ENCODE data around the gene SH3GL2. TPM values are rescaled to one million over a fixed set of nuclear protein-coding genes. Genes with fewer than 3 reads are reported as not detected.

The SH3GL2 gene
- total RNA-seq, 2 experiments from 2014 or later, result not detected

DNA sequence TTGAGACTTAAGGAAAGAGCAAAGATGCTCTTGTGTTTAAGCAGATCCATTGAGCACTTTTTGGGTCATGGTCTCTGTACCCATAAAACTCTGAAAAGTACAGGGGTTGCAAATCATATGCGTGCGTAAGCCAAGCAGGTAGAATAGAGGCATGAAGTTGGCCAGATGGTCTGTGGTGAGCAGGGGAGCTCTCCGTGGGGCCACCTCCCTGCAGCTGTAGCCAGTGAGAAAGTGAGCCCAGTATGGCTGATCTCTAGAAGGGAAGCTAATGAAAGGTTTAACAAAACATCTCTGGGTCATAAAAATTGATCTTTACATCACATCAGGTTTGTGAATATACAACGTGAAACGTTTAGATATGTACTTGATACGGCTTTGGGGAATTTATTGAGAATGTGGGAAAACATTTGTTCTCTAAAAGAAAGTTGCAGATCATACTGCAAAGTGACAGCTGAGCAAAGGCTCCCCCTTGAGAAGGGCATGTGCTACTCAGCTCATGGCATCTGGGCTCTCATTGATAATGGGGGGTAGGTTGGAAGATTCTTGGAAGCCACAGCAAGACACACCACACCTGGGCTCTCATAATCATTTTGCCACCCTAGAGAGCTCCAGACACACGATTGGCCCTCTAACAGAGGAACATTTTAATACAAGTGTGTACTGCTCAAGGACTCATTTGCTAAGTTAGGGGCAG, 30.6 kb downstream of the SH3GL2 start:
- CTCF ChIA-PET, result no interaction called here
- POLR2A ChIA-PET, result no interaction called here

GRCh38 chr9:17611342-17611741, 32.5 kb downstream of the SH3GL2 start:
- POLR2A ChIA-PET, result no interaction called here
- CTCF ChIA-PET, result no interaction called here

- ChIA-PET CTCF (no interaction called here), POLR2A (no interaction called here)
Observed at GRCh38 chr9:17611917-17612316, 33.1 kb downstream of the SH3GL2 start.

DNA sequence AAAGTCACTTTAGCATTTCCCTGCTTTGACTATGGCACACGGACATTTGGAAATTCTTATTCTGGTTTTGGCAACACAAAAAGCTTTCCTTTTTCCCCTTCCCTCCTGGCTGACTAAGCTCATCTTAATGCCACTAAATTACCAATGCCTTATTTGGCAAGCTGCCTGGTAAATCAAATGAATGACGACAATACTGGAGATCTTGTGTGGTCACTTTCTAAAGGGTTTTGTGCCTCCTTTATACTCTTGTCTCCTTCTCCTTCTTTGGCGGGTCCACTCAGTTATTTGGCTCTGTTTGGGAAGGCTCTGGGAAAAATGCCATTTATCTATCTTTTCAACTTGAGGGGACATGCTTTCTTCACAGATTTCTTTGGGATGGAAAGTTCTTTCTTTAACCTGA, 34.9 kb downstream of the SH3GL2 start:
- ChIA-PET CTCF (no interaction called here), POLR2A (no interaction called here)

DNA sequence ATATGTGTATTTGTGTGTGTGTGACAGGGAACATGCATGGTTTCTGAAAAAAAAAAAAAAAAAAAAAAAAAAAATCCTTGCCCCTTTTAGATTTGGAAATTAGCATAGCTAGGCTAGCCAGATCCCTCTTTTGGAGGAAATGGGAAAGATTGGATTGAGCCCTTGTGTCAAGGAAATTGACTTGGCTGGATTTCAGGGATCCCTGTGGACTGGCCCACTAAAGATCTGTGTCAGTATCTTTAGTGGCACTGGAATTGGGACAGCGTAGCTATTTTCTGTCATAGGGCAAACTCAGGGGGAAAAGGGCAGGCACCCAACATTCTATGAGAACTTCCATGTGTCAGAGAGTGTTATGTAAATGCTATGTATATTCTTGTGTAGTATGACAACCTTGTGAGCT, 35.4 kb downstream of the SH3GL2 start:
- ChIA-PET POLR2A (no interaction called here), CTCF (no interaction called here)

DNA sequence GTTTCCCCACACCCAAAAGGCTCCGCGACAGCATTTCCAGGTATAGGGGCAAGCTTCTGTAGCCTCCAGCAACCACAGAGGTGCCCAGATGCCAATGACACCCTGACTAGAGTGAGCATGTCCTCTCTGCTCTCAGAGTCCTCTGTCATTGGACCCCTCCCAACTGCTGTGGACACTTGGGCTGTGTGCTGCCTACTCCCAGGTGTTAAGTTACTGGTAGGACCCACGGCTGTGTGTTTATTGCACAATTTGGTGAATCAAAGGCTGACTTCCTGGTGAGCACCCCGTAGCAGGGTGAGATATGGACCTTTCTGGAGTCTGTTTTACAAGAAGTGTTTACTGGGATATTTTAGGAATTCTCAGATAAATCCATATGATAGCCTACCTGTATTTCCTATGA, 36.0 kb downstream of the SH3GL2 start:
- POLR2A ChIA-PET, result no interaction called here
- CTCF ChIA-PET, result interaction anchor here (0.7 kb wide), 1 partner anchor 108 kb away, joined by 3 read pairs; no protein-coding TSS in a partner anchor

GRCh38 chr9:17622141-17622540, 43.3 kb downstream of the SH3GL2 start:
- POLR2A ChIA-PET, result no interaction called here

DNA sequence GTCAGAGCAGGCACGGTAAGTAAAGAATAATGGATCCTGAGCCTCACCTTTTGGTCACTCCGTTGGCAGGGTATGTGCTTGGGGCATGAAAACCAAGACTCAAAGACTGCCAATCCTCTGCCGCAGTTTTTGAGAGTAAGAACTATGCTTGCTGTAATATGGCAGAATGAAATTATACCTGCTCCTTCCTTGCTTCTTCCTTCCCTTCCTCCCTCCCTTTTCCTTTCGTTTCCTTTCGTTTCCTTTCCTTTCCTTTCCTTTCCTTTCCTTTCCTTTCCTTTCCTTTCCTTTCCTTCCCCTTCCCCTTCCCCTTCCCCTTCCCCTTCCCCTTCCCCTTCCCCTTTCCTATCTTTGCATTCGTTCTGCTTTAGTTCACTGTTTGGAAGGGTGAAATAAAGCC, 43.9 kb downstream of the SH3GL2 start:
- ChIA-PET CTCF (no interaction called here), POLR2A (no interaction called here)

More at GRCh38 chr9:17622141-17622540, 43.3 kb downstream of the SH3GL2 start:
- CTCF ChIA-PET, result no interaction called here

DNA sequence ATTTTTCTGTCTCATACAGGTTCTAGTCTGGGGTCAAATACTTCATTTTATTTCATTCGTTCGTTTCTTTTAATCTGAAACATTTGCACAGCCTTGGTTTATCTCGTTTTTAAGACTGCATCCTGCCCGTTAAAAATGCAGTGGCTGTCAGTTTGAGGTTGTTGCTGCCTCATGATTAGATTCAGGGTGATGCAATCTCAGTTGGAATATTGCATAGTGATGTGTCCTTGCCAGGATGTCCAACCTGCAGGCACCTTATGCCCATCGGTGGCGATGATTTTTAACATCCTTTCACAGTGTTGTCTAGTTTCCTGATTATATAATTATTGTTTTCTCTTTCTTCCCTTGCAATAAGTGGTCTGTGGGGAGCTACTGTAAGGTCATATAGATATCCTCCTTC, 45.1 kb downstream of the SH3GL2 start:
- ChIA-PET CTCF (no interaction called here), POLR2A (no interaction called here)

DNA sequence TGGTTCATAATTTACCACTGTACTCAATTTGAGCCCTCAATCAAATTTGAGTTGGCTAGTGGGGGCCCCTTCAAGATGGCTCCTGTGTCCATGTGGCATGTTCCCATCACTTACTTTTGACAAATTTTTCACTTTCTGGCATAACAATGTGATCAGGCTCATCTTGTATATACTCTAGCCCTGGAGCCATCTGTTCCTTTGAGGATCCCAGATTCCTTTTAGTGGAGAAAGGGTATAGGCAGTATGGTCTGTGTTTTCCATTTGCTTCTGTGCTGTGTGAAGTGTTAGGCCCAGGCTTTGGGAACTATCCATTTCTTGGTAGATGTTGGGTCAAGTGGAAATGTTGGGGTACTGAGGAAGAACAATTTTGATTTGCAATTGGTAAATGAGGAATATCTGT, 45.7 kb downstream of the SH3GL2 start:
- CTCF ChIA-PET, result no interaction called here
- POLR2A ChIA-PET, result no interaction called here

GRCh38 chr9:17625644-17626388, 47.0 kb downstream of the SH3GL2 start:
- ChIA-PET CTCF (no interaction called here), POLR2A (no interaction called here)

DNA sequence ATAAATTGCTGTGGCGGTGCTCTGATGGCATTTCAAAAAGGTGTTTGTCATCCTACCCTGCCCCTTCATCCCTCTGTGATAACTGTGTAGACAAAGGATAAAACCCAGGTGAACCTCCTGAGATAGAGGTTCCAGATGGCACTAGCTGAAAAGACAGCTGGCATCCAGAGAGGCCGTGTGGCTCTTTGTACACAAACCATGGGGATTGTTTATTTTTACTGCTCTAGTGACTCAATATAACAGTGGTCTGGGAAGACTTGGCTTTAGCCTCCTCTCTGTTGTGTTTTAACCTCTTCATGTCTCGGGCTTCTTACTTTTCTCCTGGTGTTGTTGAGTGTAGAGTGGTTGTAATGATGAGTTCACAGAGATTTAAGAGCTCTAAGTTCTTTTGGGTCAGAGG, 48.8 kb downstream of the SH3GL2 start:
- ChIA-PET CTCF (no interaction called here), POLR2A (no interaction called here)

- CTCF ChIA-PET, result no interaction called here
- POLR2A ChIA-PET, result no interaction called here
Observed at GRCh38 chr9:17628624-17629023, 49.8 kb downstream of the SH3GL2 start.

- POLR2A ChIA-PET, result no interaction called here
Observed at GRCh38 chr9:17630531-17630949, 51.7 kb downstream of the SH3GL2 start.

DNA sequence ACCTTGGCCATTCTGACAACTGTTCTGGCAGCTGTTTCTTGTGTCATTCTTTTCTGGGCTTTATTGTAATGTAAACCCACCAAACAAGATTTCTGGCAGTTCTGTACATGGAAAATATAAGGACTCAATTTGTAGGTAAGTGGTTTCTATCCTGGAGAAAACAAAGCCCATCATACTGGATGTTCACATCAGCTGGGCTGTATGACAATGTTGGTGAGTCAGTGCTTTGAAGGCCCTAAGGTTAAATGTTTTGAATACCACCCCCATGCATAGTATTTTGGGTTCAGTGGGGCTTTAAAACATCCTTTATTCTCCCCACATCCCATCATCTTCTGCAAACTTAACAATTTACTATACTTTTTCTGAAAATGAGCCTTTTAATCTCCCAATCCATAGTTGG, 52.5 kb downstream of the SH3GL2 start:
- ChIA-PET CTCF (no interaction called here), POLR2A (no interaction called here)

More at GRCh38 chr9:17630531-17630949, 51.7 kb downstream of the SH3GL2 start:
- CTCF ChIA-PET, result no interaction called here

DNA sequence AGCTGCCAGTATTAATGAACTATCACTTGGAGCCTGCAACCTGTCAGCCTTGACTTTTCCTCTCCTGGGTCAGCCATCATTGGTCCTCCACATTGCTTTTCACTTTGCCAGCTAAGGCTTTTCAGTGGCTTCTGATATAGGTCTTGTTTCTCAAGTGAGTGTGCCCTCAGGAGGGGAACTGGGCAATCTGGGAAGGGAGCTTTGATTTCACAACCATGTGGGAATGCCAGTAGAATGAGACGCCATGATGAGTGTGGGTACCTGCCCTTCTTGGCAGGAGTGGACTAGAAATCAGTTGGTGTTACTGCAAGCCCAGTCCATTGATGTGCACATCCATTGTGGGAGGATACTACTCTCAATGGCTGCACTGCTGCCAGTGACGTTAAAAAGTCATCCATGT, 54.1 kb downstream of the SH3GL2 start:
- POLR2A ChIA-PET, result no interaction called here
- CTCF ChIA-PET, result no interaction called here

DNA sequence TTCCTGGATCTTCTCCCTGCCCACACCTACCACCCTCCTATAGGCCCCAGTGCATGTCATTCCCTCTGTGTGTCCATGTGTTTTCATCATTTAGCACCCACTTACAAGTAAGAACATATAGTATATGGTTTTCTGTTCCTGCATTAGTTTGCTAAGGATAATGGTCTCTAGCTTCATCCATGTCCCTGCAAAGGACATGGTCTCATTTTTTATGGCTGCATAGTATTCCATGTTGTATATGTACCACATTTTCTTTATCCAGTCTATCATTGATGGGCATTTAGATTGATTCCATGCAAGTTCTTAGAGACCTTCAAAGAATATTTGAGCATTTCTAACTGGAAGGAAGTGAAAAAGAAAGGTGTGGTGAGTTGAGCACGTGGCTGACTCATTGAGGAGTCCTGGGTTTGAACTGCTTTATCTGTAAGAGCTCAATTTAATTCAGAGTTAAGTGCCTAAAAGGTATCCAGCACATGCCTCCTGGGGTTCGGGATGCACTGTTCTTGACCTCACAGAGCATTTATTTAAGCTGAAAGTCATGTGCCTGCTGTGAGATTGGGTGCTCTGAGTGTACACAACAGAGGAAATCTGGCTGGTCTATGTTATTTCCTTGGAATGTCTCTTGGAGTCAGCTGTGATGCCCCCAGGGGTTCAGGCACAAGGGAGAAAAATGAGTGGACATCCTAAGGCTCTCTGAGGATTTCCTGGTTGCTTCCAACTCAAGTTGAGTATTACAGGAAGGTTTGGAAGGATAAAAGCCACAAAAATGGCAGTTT, 56.4 kb downstream of the SH3GL2 start:
- POLR2A ChIA-PET, result no interaction called here

GRCh38 chr9:17636349-17636748, 57.5 kb downstream of the SH3GL2 start:
- ChIA-PET POLR2A (no interaction called here), CTCF (no interaction called here)

More for the DNA sequence above, 56.4 kb downstream of the SH3GL2 start:
- CTCF ChIA-PET, result no interaction called here

DNA sequence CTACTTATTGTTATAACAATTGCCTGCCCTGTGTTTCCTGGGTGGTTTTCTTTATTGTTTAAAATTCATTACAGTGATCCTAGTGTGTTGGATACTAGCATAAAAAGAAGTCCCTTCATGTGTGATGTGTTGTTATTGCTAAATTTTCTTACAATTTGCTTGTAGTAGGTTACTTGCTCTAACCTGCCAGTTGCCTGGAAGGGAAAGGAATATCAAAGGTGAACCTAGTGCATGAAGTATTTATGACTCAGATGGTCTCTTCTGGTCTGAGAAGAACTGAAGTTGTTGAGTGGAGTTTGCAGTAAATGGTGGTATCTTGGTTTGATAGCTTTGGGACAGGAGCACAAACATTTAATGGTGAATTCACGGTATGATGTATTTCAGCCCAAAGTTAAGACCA, 58.0 kb downstream of the SH3GL2 start:
- POLR2A ChIA-PET, result no interaction called here
- CTCF ChIA-PET, result no interaction called here

- CTCF ChIA-PET, result no interaction called here
- POLR2A ChIA-PET, result no interaction called here
Observed at GRCh38 chr9:17637229-17637628, 58.4 kb downstream of the SH3GL2 start.

DNA sequence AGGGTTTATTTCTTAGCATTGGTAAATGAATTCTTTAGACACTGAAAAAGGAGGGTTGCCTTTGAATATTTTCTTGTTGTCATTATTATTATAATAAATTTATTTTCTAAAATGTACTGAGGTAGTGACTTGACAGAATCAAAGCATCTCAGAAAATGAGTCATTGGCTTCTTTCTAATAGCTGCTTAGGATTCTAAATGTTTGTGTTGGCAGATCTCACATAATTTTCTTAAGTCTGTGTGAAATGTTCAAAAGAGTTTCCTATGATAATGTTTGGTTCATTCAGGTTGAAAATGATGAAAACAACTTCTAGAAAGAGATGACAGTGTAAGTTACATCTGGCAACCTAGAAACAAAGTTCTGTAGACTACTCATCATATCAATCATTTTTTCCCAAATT, 69.7 kb downstream of the SH3GL2 start:
- CTCF ChIA-PET, result no interaction called here
- POLR2A ChIA-PET, result no interaction called here

Measured in activated CD8-positive, alpha-beta memory T cell treated with anti-CD3 and anti-CD28 coated beads for 36 hours (primary cell).